Upper lobe of right lung (tissue), 1 donor: ENCODE measurements around the gene DNAJC8. TPM values are rescaled to one million over a fixed set of nuclear protein-coding genes. Genes with fewer than 3 reads are reported as not detected.

ENCODE experiments used
- ATAC-seq: fragments of 200-7000 bp; cut with Tn5 transposase; one replicate; pipeline ENCODE4 v1.9.1; 2020; ENCODE audit warnings: mild to moderate bottlenecking, moderate library complexity
- DNase-seq: peaks from one replicate; pipeline ENCODE4 v3.0.0-alpha.2; 2020
- H3K27ac ChIP-seq: fragments of 200-600 bp; one replicate; pipeline ENCODE4 v1.8.0; 2022
- H3K27me3 ChIP-seq: fragments of 200-600 bp; one replicate; pipeline ENCODE4 v1.8.0; 2022; ENCODE audit warnings: mild to moderate bottlenecking
- H3K36me3 ChIP-seq: fragments of 200-600 bp; one replicate; pipeline ENCODE4 v1.8.0; 2022
- H3K4me1 ChIP-seq: fragments of 200-600 bp; one replicate; pipeline ENCODE4 v1.8.0; 2022
- H3K4me3 ChIP-seq: fragments of 200-600 bp; one replicate; pipeline ENCODE4 v1.8.0; 2022; ENCODE audit warnings: mild to moderate bottlenecking
- H3K9me3 ChIP-seq: fragments of 200-600 bp; one replicate; pipeline ENCODE4 v1.8.0; 2022
- CTCF ChIP-seq: fragments of 200-600 bp; IDR thresholded peaks from one replicate; pipeline ENCODE4 v1.8.0; 2022; ENCODE audit warnings: antibody characterized with exemption
- intact Hi-C: fragments of 100-400 bp; cut with DNase I; formaldehyde crosslinking; loops from one replicate; pipeline ENCODE4 v1.11.0; 2022
- total RNA-seq: library from RNA; stranded (reverse); fragmentation: NEBNext Ultra II Directional; extraction: Animal tissue kit (Norgen Biotek cat#: 25700); gene quantifications from one replicate; pipeline ENCODE4 v1.2.1, GENCODE V29; 2021
- donor health status: DM: no; HTN: yes; CAD: no; lungs with severe emphysema.

The DNAJC8 gene
- total RNA-seq, 1 donor from 2014 or later: 65.4 TPM

- Histone ChIP-seq H3K4me3 (no peak overlapping the region), H3K9me3 (no peaks in the 10 kb centered on the region), H3K27ac (no peak overlapping the region), H3K4me1 (no peaks in the 10 kb centered on the region), H3K36me3 (peaks cover 93% of the 10 kb centered on the region), H3K27me3 (no peaks in the 10 kb centered on the region)
- DNase-seq (no peak), ATAC-seq (no peak)
- intact Hi-C loops: loop anchor here (5.0 kb wide), 1 partner anchor 117 kb away; no protein-coding TSS in a partner anchor
- TF ChIP-seq CTCF: no peak
Measured at GRCh38 chr1:28209700-28210099, 23.1 kb downstream of the DNAJC8 start.

- H3K4me1 ChIP-seq: no peaks in the 10 kb centered on the region
- H3K27ac ChIP-seq: no peak overlapping the region
- ATAC-seq (peak; percentile 93), DNase-seq (no peak)
- no peak overlapping the region for H3K4me3 ChIP-seq
- TF ChIP-seq CTCF: peak; percentile 70
- intact Hi-C loops: no loop called here
- peaks cover 93% of the 10 kb centered on the region for H3K36me3 ChIP-seq
- no peaks in the 10 kb centered on the region for H3K27me3 ChIP-seq
- H3K9me3 ChIP-seq: no peaks in the 10 kb centered on the region
Measured at GRCh38 chr1:28208818-28209441, 23.9 kb downstream of the DNAJC8 start.

- Histone ChIP-seq H3K36me3 (peaks cover 99% of the 10 kb centered on the region), H3K4me3 (no peak overlapping the region), H3K9me3 (no peaks in the 10 kb centered on the region), H3K27me3 (no peaks in the 10 kb centered on the region), H3K4me1 (no peaks in the 10 kb centered on the region), H3K27ac (no peak overlapping the region)
- intact Hi-C loops: no loop called here
- TF ChIP-seq CTCF: no peak
- DNase-seq (no peak), ATAC-seq (no peak)
Measured at GRCh38 chr1:28205243-28205642, 27.6 kb downstream of the DNAJC8 start.

GRCh38 chr1:28200234-28200873 lies 32.5 kb downstream of the DNAJC8 start:
- H3K9me3 ChIP-seq: no peaks in the 10 kb centered on the region
- H3K27ac ChIP-seq: peak overlapping the region; percentile 11

GRCh38 chr1:28199328-28200233 lies 33.2 kb downstream of the DNAJC8 start:
- H3K36me3 ChIP-seq: peaks cover 62% of the 10 kb centered on the region

More at GRCh38 chr1:28200234-28200873, 32.5 kb downstream of the DNAJC8 start:
- Histone ChIP-seq H3K4me3 (no peak overlapping the region), H3K4me1 (peaks cover 5% of the 10 kb centered on the region), H3K36me3 (peaks cover 70% of the 10 kb centered on the region), H3K27me3 (no peaks in the 10 kb centered on the region)
- DNase-seq (no peak), ATAC-seq (no peak)
- intact Hi-C loops: no loop called here
- no peak for TF ChIP-seq CTCF

More at GRCh38 chr1:28199328-28200233, 33.2 kb downstream of the DNAJC8 start:
- DNase-seq (no peak), ATAC-seq (peak; percentile 49)
- Histone ChIP-seq H3K27ac (peak overlapping the region; percentile 11), H3K4me3 (no peak overlapping the region), H3K4me1 (peaks cover 5% of the 10 kb centered on the region), H3K9me3 (no peaks in the 10 kb centered on the region), H3K27me3 (no peaks in the 10 kb centered on the region)
- intact Hi-C loops: no loop called here
- TF ChIP-seq CTCF: no peak
